SK-N-SH (cell line): ENCODE data around the gene PAN2. TPM values are rescaled to one million over a fixed set of nuclear protein-coding genes. Genes with fewer than 3 reads are reported as not detected.
"Not testable (repeated sequence)": the region's sequence is repeated elsewhere in the genome, so short reads cannot be mapped to it uniquely, and the experiment has no call there.

ENCODE experiments used
- CTCF ChIA-PET: fragments of 300-600, 350-600 bp; formaldehyde crosslinking; extraction: SDS; loops from one replicate; lab custom pipeline; 2021; lab: Yijun Ruan, JAX
- POLR2A ChIA-PET: fragments of 350-600 bp; sonication (Branson Sonifier 250); formaldehyde crosslinking; extraction: SDS; loops from one replicate; lab custom pipeline; 2020; ENCODE audit warnings: antibody characterized with exemption, inconsistent platforms; lab: Yijun Ruan, JAX
- DNase-seq: peaks from one replicate; pipeline ENCODE4 v3.0.0; 2012
- H2AFZ ChIP-seq: fragments of 200-600 bp; sonication (generic); 2 replicates; pipeline ENCODE4 v1.8.1; 2016; ENCODE audit warnings: antibody characterized with exemption, mild to moderate bottlenecking, low read depth
- H3F3A ChIP-seq: fragments of 200-600 bp; sonication (generic); replicated peaks from 2 replicates; pipeline ENCODE3; 2016; ENCODE audit warnings: antibody characterized with exemption, mild to moderate bottlenecking; ENCODE audit not compliant: insufficient read depth
- H3K27ac ChIP-seq, 2 experiments: fragments of 200-500 bp in 1 of 2; fragments of 200-600 bp in 1 of 2; sonication (Bioruptor generic) in 1 of 2; sonication (generic), shearing (Covaris generic) in 1 of 2; 2 replicates each; pipeline versions ENCODE4 v1.5.1 to v1.6.1; 2014 to 2016; ENCODE audit warnings: low read depth in 2 of 2, inconsistent platforms in 1 of 2, low read length in 1 of 2, mild to moderate bottlenecking in 1 of 2, mixed read lengths in 1 of 2
- H3K27me3 ChIP-seq: fragments of 200-600 bp; sonication (generic), shearing (Covaris generic); 2 replicates; pipeline ENCODE4 v1.6.1; 2016; ENCODE audit warnings: mixed run types; ENCODE audit not compliant: insufficient read depth
- H3K36me3 ChIP-seq, 2 experiments: fragments of 200-500 bp in 1 of 2; fragments of 200-600 bp in 1 of 2; sonication (Bioruptor generic) in 1 of 2; sonication (generic) in 1 of 2; replicated peaks in 1 of 2; 2 replicates each; pipeline versions ENCODE3 to v1.5.1; 2014 to 2016; ENCODE audit warnings: low read length in 1 of 2, mild to moderate bottlenecking in 1 of 2; ENCODE audit not compliant: insufficient read depth in 2 of 2, control insufficient read depth in 1 of 2
- H3K4me1 ChIP-seq, 2 experiments: fragments of 200-500 bp in 1 of 2; fragments of 200-600 bp in 1 of 2; sonication (Bioruptor generic) in 1 of 2; sonication (generic), shearing (Covaris generic) in 1 of 2; 2 replicates each; pipeline versions ENCODE4 v1.5.1 to v1.6.1; 2014 to 2016; ENCODE audit warnings: low read depth in 1 of 2, low read length in 1 of 2, mixed run types in 1 of 2; ENCODE audit not compliant: insufficient read depth in 2 of 2, control insufficient read depth in 1 of 2
- H3K4me2 ChIP-seq: fragments of 200-600 bp; sonication (generic), shearing (Covaris generic); 2 replicates; pipeline ENCODE4 v1.6.1; 2017; ENCODE audit warnings: mixed run types
- H3K4me3 ChIP-seq, 2 experiments: fragments of 200-500 bp in 1 of 2; fragments of 200-600 bp in 1 of 2; sonication (Bioruptor generic) in 1 of 2; sonication (generic), shearing (Covaris generic) in 1 of 2; 2 replicates each; pipeline versions ENCODE4 v1.5.1 to v1.8.1; 2014 to 2016; ENCODE audit warnings: low read depth in 2 of 2, inconsistent platforms in 1 of 2, low read length in 1 of 2, mild to moderate bottlenecking in 1 of 2, mixed read lengths in 1 of 2, moderate library complexity in 1 of 2
- H3K79me2 ChIP-seq: fragments of 200-600 bp; sonication (generic); 2 replicates; pipeline ENCODE4 v1.8.1; 2017; ENCODE audit warnings: mild to moderate bottlenecking; ENCODE audit not compliant: insufficient read depth
- H3K9ac ChIP-seq: fragments of 200-600 bp; sonication (generic); 2 replicates; pipeline ENCODE4 v1.6.1; 2017; ENCODE audit warnings: mixed run types
- H3K9me2 ChIP-seq: fragments of 200-600 bp; sonication (generic); 2 replicates; pipeline ENCODE4 v1.6.1; 2017; ENCODE audit warnings: mixed run types
- H3K9me3 ChIP-seq: fragments of 200-600 bp; sonication (generic); 2 replicates; pipeline ENCODE4 v1.6.1; 2017; ENCODE audit warnings: mixed run types, mild to moderate bottlenecking, moderate library complexity
- H4K20me1 ChIP-seq: fragments of 200-600 bp; sonication (generic); 2 replicates; pipeline ENCODE4 v1.6.1; 2017; ENCODE audit warnings: mild to moderate bottlenecking, mixed run types; ENCODE audit not compliant: insufficient read depth
- CHD2 ChIP-seq: fragments of 150-350 bp; IDR thresholded peaks from 2 replicates; pipeline ENCODE4 v1.6.1; 2018; ENCODE audit warnings: low read length; ENCODE audit not compliant: partially characterized antibody
- GATA2 ChIP-seq: sonication (generic); formaldehyde crosslinking; IDR thresholded peaks from 2 replicates; pipeline ENCODE4 v1.5.0; 2020; ENCODE audit warnings: mild to moderate bottlenecking, missing genetic modification reagents
- JUND ChIP-seq: IDR thresholded peaks from 2 replicates; pipeline ENCODE4 v1.4.0; 2012
- PBX3 ChIP-seq: IDR thresholded peaks from 2 replicates; pipeline ENCODE4; 2012
- SMC3 ChIP-seq: IDR thresholded peaks from 2 replicates; pipeline ENCODE4 v1.6.1; 2012; ENCODE audit warnings: low read depth, low read length, improper control_type of control experiment
- USF1 ChIP-seq: IDR thresholded peaks from 2 replicates; pipeline ENCODE4 v1.4.0; 2012; ENCODE audit warnings: low read depth, borderline replicate concordance
- YY1 ChIP-seq: IDR thresholded peaks from 2 replicates; pipeline ENCODE4 v1.4.0; 2012; ENCODE audit warnings: low read depth, mild to moderate bottlenecking
- WGBS: methylation state at CpG from one replicate; pipeline ENCODE4 v1.1.6; 2017; ENCODE audit warnings: low lambda C conversion rate; 5-methylcytosine and 5-hydroxymethylcytosine counted together
- polyA plus RNA-seq, 3 experiments: library from polyadenylated mRNA; depleted of rRNA; stranded (reverse); fragments of >200 nt; gene quantifications; 2 replicates each; pipeline ENCODE4 v1.2.3, GENCODE V29; 2012
- TF ChIP-seq, protein P1 (sequence below): IDR thresholded peaks from 2 replicates; pipeline ENCODE4 v1.4.0; 2012; ENCODE audit warnings: low read depth, borderline replicate concordance
- TF ChIP-seq, protein P2 (sequence below): IDR thresholded peaks from 2 replicates; pipeline ENCODE4 v1.4.0; 2012; ENCODE audit warnings: low read depth

PAN2 gene
- polyA plus RNA-seq, 1 of the 3 experiments (the other 2 are of a cell fraction) = 37.1 TPM

DNA sequence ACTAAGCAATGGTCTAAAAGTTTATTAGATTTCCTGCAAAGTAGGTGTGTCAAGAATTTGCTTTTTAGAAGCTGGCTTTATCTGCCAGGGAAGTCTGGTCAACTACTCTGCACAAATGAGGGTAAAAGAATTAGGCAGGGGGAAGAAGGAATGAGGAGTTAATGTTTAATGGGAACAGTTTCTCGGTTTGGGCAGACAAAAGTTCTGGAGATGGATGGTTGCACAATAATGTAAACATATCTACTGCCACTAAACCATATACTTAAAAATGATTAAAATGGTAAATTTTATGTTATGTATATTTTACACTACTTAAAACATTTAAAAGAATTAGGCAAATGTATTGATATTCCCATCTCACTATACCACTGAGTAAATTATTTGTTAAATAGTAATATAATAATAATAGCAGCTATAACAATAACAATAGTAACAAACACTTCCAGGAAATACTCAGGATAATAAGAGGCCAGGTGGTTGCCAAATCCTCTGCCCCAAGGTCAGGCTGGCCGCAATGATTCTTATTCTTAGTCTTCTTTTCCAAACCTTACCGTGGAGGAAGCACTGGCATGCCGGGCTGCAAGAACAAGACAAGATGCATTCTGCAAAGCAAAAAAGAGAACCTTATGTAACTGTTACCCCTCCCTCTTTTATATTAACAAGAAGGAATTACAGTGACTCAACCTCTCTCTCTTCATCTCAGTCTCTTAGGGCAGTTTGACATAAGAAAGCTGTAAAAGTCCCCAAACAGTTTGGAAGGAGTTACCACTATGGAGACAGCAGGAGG, 47.6 kb downstream of the PAN2 start:
- H2AFZ ChIP-seq = no peak overlapping the region
- ChIA-PET POLR2A (interaction anchor here (0.9 kb wide), 1 partner anchor 11 kb away, joined by 4 read pairs; no protein-coding TSS in a partner anchor), CTCF (interaction anchor here (0.8 to 1.4 kb wide), 7 partner anchors 12 to 96 kb away, joined by 3 to 6 read pairs (median 3); no protein-coding TSS in a partner anchor)
- no peak overlapping the region for H3K4me3 ChIP-seq
- peaks cover 20% of the 10 kb centered on the region for H3F3A ChIP-seq
- no peaks in the 10 kb centered on the region for H3K9me3 ChIP-seq
- no peak overlapping the region for H3K9ac ChIP-seq
- peaks cover 40 to 55% of the 10 kb centered on the region in 2 experiments for H3K36me3 ChIP-seq
- H3K27ac ChIP-seq = no peak overlapping the region
- H4K20me1 ChIP-seq = no peaks in the 10 kb centered on the region
- H3K27me3 ChIP-seq = no peaks in the 10 kb centered on the region
- WGBS = 80% methylated on average over 4 of the region's 4 CpGs
- H3K9me2 ChIP-seq = no peaks in the 10 kb centered on the region
- DNase-seq = no peak
- H3K4me2 ChIP-seq = no peak overlapping the region
- TF ChIP-seq CHD2 = no peak
- TF ChIP-seq, protein P1, sequence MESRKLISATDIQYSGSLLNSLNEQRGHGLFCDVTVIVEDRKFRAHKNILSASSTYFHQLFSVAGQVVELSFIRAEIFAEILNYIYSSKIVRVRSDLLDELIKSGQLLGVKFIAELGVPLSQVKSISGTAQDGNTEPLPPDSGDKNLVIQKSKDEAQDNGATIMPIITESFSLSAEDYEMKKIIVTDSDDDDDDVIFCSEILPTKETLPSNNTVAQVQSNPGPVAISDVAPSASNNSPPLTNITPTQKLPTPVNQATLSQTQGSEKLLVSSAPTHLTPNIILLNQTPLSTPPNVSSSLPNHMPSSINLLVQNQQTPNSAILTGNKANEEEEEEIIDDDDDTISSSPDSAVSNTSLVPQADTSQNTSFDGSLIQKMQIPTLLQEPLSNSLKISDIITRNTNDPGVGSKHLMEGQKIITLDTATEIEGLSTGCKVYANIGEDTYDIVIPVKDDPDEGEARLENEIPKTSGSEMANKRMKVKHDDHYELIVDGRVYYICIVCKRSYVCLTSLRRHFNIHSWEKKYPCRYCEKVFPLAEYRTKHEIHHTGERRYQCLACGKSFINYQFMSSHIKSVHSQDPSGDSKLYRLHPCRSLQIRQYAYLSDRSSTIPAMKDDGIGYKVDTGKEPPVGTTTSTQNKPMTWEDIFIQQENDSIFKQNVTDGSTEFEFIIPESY = no peak
- no peak for TF ChIP-seq USF1
- no peak for TF ChIP-seq JUND
- TF ChIP-seq YY1 = no peak
- no peak for TF ChIP-seq PBX3
- TF ChIP-seq, protein P2, sequence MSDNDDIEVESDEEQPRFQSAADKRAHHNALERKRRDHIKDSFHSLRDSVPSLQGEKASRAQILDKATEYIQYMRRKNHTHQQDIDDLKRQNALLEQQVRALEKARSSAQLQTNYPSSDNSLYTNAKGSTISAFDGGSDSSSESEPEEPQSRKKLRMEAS = no peak
- no peak for TF ChIP-seq GATA2 (CRISPR knock-in tag)
- TF ChIP-seq SMC3 = no peak
- H3K4me1 ChIP-seq = peaks cover 0 to under 1% of the 10 kb centered on the region in 2 experiments; a peak in 1 of 4 replicates
- peaks cover 53% of the 10 kb centered on the region for H3K79me2 ChIP-seq

DNA sequence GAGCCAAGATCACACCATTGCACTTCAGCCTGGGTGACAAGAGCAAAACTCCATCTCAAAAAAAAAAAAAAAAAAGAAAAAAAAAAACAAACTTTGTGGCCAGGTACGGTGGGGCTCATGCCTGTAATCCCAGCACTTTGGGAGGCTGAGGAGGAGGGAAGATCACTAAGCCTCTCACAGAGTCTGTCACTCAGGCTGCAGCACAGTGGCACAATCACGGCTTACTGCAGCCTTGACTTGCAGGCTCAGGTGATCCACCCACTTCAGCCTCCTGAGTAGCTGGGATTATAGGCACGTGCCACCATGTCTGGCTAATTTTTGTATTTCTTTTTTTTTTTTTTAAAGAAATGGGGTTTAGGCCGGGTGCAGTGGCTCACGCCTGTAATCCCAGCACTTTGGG, 49.5 kb downstream of the PAN2 start:
- not testable (repeated sequence) for H3K9me2 ChIP-seq, H4K20me1 ChIP-seq, H3K4me1 ChIP-seq, H3K4me2 ChIP-seq, H3K9me3 ChIP-seq, H2AFZ ChIP-seq, H3K27ac ChIP-seq, H3K9ac ChIP-seq, H3K4me3 ChIP-seq, H3K27me3 ChIP-seq, DNase-seq
- ChIA-PET POLR2A (interaction anchor here (0.7 kb wide), 2 partner anchors 18 to 142 kb away, joined by 4 read pairs; no protein-coding TSS in a partner anchor), CTCF (interaction anchor here (1.5 to 2.2 kb wide), 2 partner anchors 95 to 180 kb away, joined by 3 to 6 read pairs; partner anchors contain the start of gene SMARCC2)
- Histone ChIP-seq H3F3A (peaks cover 23% of the 10 kb centered on the region), H3K36me3 (peaks cover 40 to 56% of the 10 kb centered on the region in 2 experiments), H3K79me2 (peaks cover 34% of the 10 kb centered on the region)
- WGBS = 91% methylated on average over 5 of the region's 5 CpGs
